ENCODE results near the gene INTS15. TPM values are rescaled to one million over a fixed set of nuclear protein-coding genes. Genes with fewer than 3 reads are reported as not detected.

The INTS15 gene
- total and polyA plus RNA-seq, 4 donors, result 13.8 to 34.5 (median 22.4) TPM

GRCh38 chr7:6646465-6646864 is 56.6 kb downstream of the INTS15 start:
- H3K36me3 ChIP-seq (ENCODE audit: control insufficient read depth in 4 of 4, insufficient read depth in 4 of 4, low read length in 4 of 4), result peaks cover 5 to 82% (median 45%) of the 10 kb centered on the region in 4 donors
- DNase-seq (no peak), ATAC-seq (ENCODE audit: insufficient read depth, low FRiP score) (no peak)
- H3K4me3 ChIP-seq, result no peak overlapping the region
- H3K27ac ChIP-seq (ENCODE audit: low read depth in 1 of 2, low read length in 1 of 2), result no peak overlapping the region
- TF ChIP-seq, protein P1, sequence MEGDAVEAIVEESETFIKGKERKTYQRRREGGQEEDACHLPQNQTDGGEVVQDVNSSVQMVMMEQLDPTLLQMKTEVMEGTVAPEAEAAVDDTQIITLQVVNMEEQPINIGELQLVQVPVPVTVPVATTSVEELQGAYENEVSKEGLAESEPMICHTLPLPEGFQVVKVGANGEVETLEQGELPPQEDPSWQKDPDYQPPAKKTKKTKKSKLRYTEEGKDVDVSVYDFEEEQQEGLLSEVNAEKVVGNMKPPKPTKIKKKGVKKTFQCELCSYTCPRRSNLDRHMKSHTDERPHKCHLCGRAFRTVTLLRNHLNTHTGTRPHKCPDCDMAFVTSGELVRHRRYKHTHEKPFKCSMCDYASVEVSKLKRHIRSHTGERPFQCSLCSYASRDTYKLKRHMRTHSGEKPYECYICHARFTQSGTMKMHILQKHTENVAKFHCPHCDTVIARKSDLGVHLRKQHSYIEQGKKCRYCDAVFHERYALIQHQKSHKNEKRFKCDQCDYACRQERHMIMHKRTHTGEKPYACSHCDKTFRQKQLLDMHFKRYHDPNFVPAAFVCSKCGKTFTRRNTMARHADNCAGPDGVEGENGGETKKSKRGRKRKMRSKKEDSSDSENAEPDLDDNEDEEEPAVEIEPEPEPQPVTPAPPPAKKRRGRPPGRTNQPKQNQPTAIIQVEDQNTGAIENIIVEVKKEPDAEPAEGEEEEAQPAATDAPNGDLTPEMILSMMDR (IDR thresholded peaks at IDR 0.05; ENCODE audit: control extremely low read depth, extremely low read depth), result no peak
- no peaks in the 10 kb centered on the region for H3K4me1 ChIP-seq (ENCODE audit: control insufficient read depth in 5 of 5, insufficient read depth in 5 of 5, low read length in 5 of 5)
- H3K9ac ChIP-seq (ENCODE audit: insufficient read depth in 1 of 2, low read length in 2 of 2), result no peak overlapping the region
- peaks cover 0 to 5% (median 0%) of the 10 kb centered on the region in 4 donors for H3K9me3 ChIP-seq (ENCODE audit: control insufficient read depth in 4 of 4, insufficient read depth in 3 of 4, low read length in 3 of 4)
- no peaks in the 10 kb centered on the region for H3K27me3 ChIP-seq (ENCODE audit: control insufficient read depth in 3 of 3, insufficient read depth in 3 of 3, low read length in 2 of 3)
- WGBS, 2 donors, result 89 to 91% methylated on average over 8 of the region's 8 CpGs

GRCh38 chr7:6647080-6647479 is 57.3 kb downstream of the INTS15 start:
- TF ChIP-seq, protein P1 (IDR thresholded peaks at IDR 0.05; ENCODE audit: control extremely low read depth, extremely low read depth), result no peak
- no peak overlapping the region for H3K4me3 ChIP-seq
- no peak for DNase-seq
- no peaks in the 10 kb centered on the region for H3K4me1 ChIP-seq (ENCODE audit: control insufficient read depth in 5 of 5, insufficient read depth in 5 of 5, low read length in 5 of 5)
- 89 to 95% methylated on average over 8 of the region's 8 CpGs for WGBS, 2 donors
- H3K9me3 ChIP-seq (ENCODE audit: control insufficient read depth in 4 of 4, insufficient read depth in 3 of 4, low read length in 3 of 4), result peaks cover 0 to 11% (median 0%) of the 10 kb centered on the region in 4 donors
- no peak for ATAC-seq (ENCODE audit: insufficient read depth, low FRiP score)
- no peak overlapping the region for H3K27ac ChIP-seq (ENCODE audit: low read depth in 1 of 2, low read length in 1 of 2)
- peaks cover 5 to 82% (median 42%) of the 10 kb centered on the region in 4 donors for H3K36me3 ChIP-seq (ENCODE audit: control insufficient read depth in 4 of 4, insufficient read depth in 4 of 4, low read length in 4 of 4)
- H3K9ac ChIP-seq (ENCODE audit: insufficient read depth in 1 of 2, low read length in 2 of 2), result no peak overlapping the region
- no peaks in the 10 kb centered on the region for H3K27me3 ChIP-seq (ENCODE audit: control insufficient read depth in 3 of 3, insufficient read depth in 3 of 3, low read length in 2 of 3)

GRCh38 chr7:6647541-6647940 is 57.7 kb downstream of the INTS15 start:
- WGBS, 2 donors, result 95 to 98% methylated on average over 14 of the region's 14 CpGs
- H3K36me3 ChIP-seq (ENCODE audit: control insufficient read depth in 4 of 4, insufficient read depth in 4 of 4, low read length in 4 of 4), result peaks cover 9 to 82% (median 43%) of the 10 kb centered on the region in 4 donors

More at GRCh38 chr7:6647541-6647940, 57.7 kb downstream of the INTS15 start:
- H3K27me3 ChIP-seq (ENCODE audit: control insufficient read depth in 3 of 3, insufficient read depth in 3 of 3, low read length in 2 of 3), result no peaks in the 10 kb centered on the region
- ATAC-seq (ENCODE audit: insufficient read depth, low FRiP score), result no peak
- no peak overlapping the region for H3K9ac ChIP-seq (ENCODE audit: insufficient read depth in 1 of 2, low read length in 2 of 2)
- H3K4me1 ChIP-seq (ENCODE audit: control insufficient read depth in 5 of 5, insufficient read depth in 5 of 5, low read length in 5 of 5), result no peaks in the 10 kb centered on the region
- no peak for DNase-seq
- H3K27ac ChIP-seq (ENCODE audit: low read depth in 1 of 2, low read length in 1 of 2), result no peak overlapping the region
- TF ChIP-seq, protein P1 (IDR thresholded peaks at IDR 0.05; ENCODE audit: control extremely low read depth, extremely low read depth), result no peak
- H3K4me3 ChIP-seq, result no peak overlapping the region
- H3K9me3 ChIP-seq (ENCODE audit: control insufficient read depth in 4 of 4, insufficient read depth in 3 of 4, low read length in 3 of 4), result peaks cover 0 to 16% (median 0%) of the 10 kb centered on the region in 4 donors

Data from lung (tissue), 12 donors.